Spleen (tissue), 11 donors: ENCODE measurements around the gene IFNL4. TPM values are rescaled to one million over a fixed set of nuclear protein-coding genes. Genes with fewer than 3 reads are reported as not detected.
"Not testable (repeated sequence)": the region's sequence is repeated elsewhere in the genome, so short reads cannot be mapped to it uniquely, and the experiment has no call there.

Source experiments
- DNase-seq: peaks from one replicate; pipeline ENCODE4 v3.0.0-alpha.2; 2020
- H3K27ac ChIP-seq, 8 donors: fragments of 200-600 bp; sonication (generic) in 7 of 8; 1 replicate in 4 of 8; 2 replicates in 4 of 8; pipeline versions ENCODE4 v1.5.0 to v1.8.0; 2016 to 2021; ENCODE audit warnings: inconsistent platforms in 4 of 8, mild to moderate bottlenecking in 4 of 8, moderate library complexity in 1 of 8
- H3K27me3 ChIP-seq, 7 donors: fragments of 200-600 bp; sonication (generic) in 6 of 7; replicated peaks in 1 of 7; 1 replicate in 4 of 7; 2 replicates in 3 of 7; pipeline versions ENCODE4 v1.5.0 to v1.8.0; 2016 to 2021; ENCODE audit warnings: inconsistent platforms in 3 of 7, mild to moderate bottlenecking in 1 of 7
- H3K36me3 ChIP-seq, 6 donors: fragments of 200-600 bp; sonication (generic) in 5 of 6; 1 replicate in 4 of 6; 2 replicates in 2 of 6; pipeline versions ENCODE4 v1.5.0 to v1.8.0; 2016 to 2021; ENCODE audit warnings: inconsistent platforms in 2 of 6
- H3K4me1 ChIP-seq, 6 donors: fragments of 200-600 bp; sonication (generic) in 5 of 6; 1 replicate in 3 of 6; 2 replicates in 3 of 6; pipeline versions ENCODE4 v1.5.0 to v1.8.0; 2016 to 2021; ENCODE audit warnings: inconsistent platforms in 3 of 6
- H3K4me3 ChIP-seq, 8 donors: fragments of 200-600 bp; sonication (generic) in 7 of 8; 1 replicate in 4 of 8; 2 replicates in 4 of 8; pipeline versions ENCODE4 v1.5.0 to v1.8.0; 2016 to 2021; ENCODE audit warnings: inconsistent platforms in 4 of 8, mild to moderate bottlenecking in 4 of 8, moderate library complexity in 2 of 8
- H3K9me3 ChIP-seq, 8 donors: fragments of 200-600 bp; sonication (generic) in 7 of 8; 1 replicate in 4 of 8; 2 replicates in 4 of 8; pipeline versions ENCODE4 v1.5.0 to v1.8.0; 2016 to 2021; ENCODE audit warnings: inconsistent platforms in 4 of 8
- CTCF ChIP-seq, 11 experiments: fragments of 200-600 bp in 7 of 11; fragments of 450-650 bp in 4 of 11; sonication (generic) in 4 of 11; IDR thresholded peaks in 8 of 11; conservative IDR thresholded peaks in 3 of 11; 1 replicate in 7 of 11; 2 replicates in 4 of 11; pipeline versions ENCODE4 v1.4.0 to v1.8.0; 2016 to 2021; ENCODE audit warnings: antibody characterized with exemption in 11 of 11, inconsistent platforms in 4 of 11, mild to moderate bottlenecking in 1 of 11
- POLR2A ChIP-seq, 3 donors: fragments of 450-650 bp; IDR thresholded peaks; one replicate each; pipeline ENCODE4 v1.5.1; 2017; ENCODE audit warnings: antibody characterized with exemption in 3 of 3, mild to moderate bottlenecking in 1 of 3
- POLR2AphosphoS5 ChIP-seq, 3 donors: sonication (generic); formaldehyde crosslinking; IDR thresholded peaks; one replicate each; pipeline ENCODE4 v1.5.1; 2017; ENCODE audit warnings: antibody characterized with exemption in 3 of 3
- WGBS, 5 donors: extraction: QIAGEN DNeasy Blood & Tissue Kit in 3 of 5; methylation state at CpG; one replicate each; pipeline versions ENCODE4 v1.1.5 to v1.1.7; 2013 to 2018; 5-methylcytosine and 5-hydroxymethylcytosine counted together
- intact Hi-C: fragments of 100-400 bp; cut with DNase I; formaldehyde crosslinking; loops from one replicate; pipeline ENCODE4 v1.15.0; 2023; ENCODE audit warnings: low total_unique reads
- polyA plus RNA-seq, 3 donors: library from polyadenylated mRNA; stranded (reverse); fragments of 200-250 nt; gene quantifications; one replicate each; pipeline ENCODE4 v1.2.1, GENCODE V29; 2013
- total RNA-seq, 7 donors: library from RNA; depleted of rRNA in 3 of 7; stranded (reverse); fragments of >200 nt in 3 of 7; fragmentation: NEBNext Ultra II Directional in 4 of 7; extraction: Animal tissue kit (Norgen Biotek cat#: 25700) in 4 of 7; gene quantifications; one replicate each; pipeline versions ENCODE4 v1.1.0 to v1.2.1, GENCODE V29; 2016 to 2021
- donor health status: healthy with polysubstance abuse.
- donor health status: DM: no; HTN: no; CAD: no; lungs with moderate emphysema.
- donor health status: DM: no; HTN: no; CAD: no.
- donor health status: Bipolar disorder and iron deficiency.
- donor health status: healthy.
- donor health status: DM: no; HTN: no; CAD: no.
- donor health status: DM: yes; HTN: yes; CAD: no.

Gene IFNL4
- total and polyA plus RNA-seq, 10 donors = not detected

GRCh38 chr19:39246951-39247669, 1.5 kb downstream of the IFNL4 start:
- peak overlapping the region in 3 of 8 donors; percentile 7 to 39 (median 11) for H3K4me3 ChIP-seq
- intact Hi-C loops = no loop called here
- WGBS, 5 donors = 26 to 42% (median 32%) methylated on average over 10 to 42 of the region's 42 CpGs

GRCh38 chr19:39245166-39245565, 3.5 kb downstream of the IFNL4 start:
- intact Hi-C loops, H3K27ac ChIP-seq, H3K4me3 ChIP-seq, H3K36me3 ChIP-seq, DNase-seq, H3K9me3 ChIP-seq: not testable (repeated sequence)
- H3K27me3 ChIP-seq = peaks cover 0 to 43% (median 23%) of the 10 kb centered on the region in 7 donors
- H3K4me1 ChIP-seq = peaks cover 0 to 16% (median 9%) of the 10 kb centered on the region in 6 donors
- no CpG with 5 or more reads among the region's 1 CpG for WGBS, 5 donors

More at GRCh38 chr19:39246951-39247669, 1.5 kb downstream of the IFNL4 start:
- peak; percentile 75 for DNase-seq
- Histone ChIP-seq H3K27ac (no peak overlapping the region), H3K36me3 (no peaks in the 10 kb centered on the region), H3K9me3 (no peaks in the 10 kb centered on the region), H3K27me3 (peaks cover 0 to 51% (median 23%) of the 10 kb centered on the region in 7 donors), H3K4me1 (peaks cover 0 to 16% (median 9%) of the 10 kb centered on the region in 6 donors)
- no peak for TF ChIP-seq POLR2AphosphoS5 (IDR thresholded peaks at IDR 0.05)
- TF ChIP-seq POLR2A (IDR thresholded peaks at IDR 0.05) = no peak
- TF ChIP-seq CTCF (IDR thresholded peaks at IDR 0.05 in 8 of 11, conservative IDR thresholded peaks at IDR 0.05 in 3 of 11) = no peak

GRCh38 chr19:39244410-39245100, 4.1 kb downstream of the IFNL4 start, which contains the start of gene IFNL3:
Gene IFNL3 (minus strand): TSS chr19:39245006. CDS start chr19:39244967, 39 bp downstream.
- DNase-seq, H3K27ac ChIP-seq, H3K36me3 ChIP-seq, intact Hi-C loops, H3K9me3 ChIP-seq, H3K4me3 ChIP-seq: not testable (repeated sequence)
- 87 to 100% (median 89%) methylated on average over 4 to 11 of the region's 12 CpGs for WGBS, 5 donors
- Histone ChIP-seq H3K27me3 (peaks cover 0 to 36% (median 23%) of the 10 kb centered on the region in 7 donors), H3K4me1 (peaks cover 0 to 16% (median 9%) of the 10 kb centered on the region in 6 donors)

- Histone ChIP-seq H3K27me3 (peaks cover 0 to 28% (median 20%) of the 10 kb centered on the region in 7 donors), H3K4me1 (peaks cover 0 to 16% (median 9%) of the 10 kb centered on the region in 6 donors)
- intact Hi-C loops, H3K9me3 ChIP-seq, H3K36me3 ChIP-seq, DNase-seq, H3K4me3 ChIP-seq, H3K27ac ChIP-seq: not testable (repeated sequence)
- WGBS, 5 donors = 75 to 92% (median 84%) methylated on average over 8 to 13 of the region's 13 CpGs
Measured at GRCh38 chr19:39243741-39244140, 4.9 kb downstream of the IFNL4 start.

- peaks cover 0 to 25% (median 0%) of the 10 kb centered on the region in 7 donors for H3K27me3 ChIP-seq
- no peak overlapping the region for H3K27ac ChIP-seq
- H3K36me3 ChIP-seq = no peaks in the 10 kb centered on the region
- DNase-seq = no peak
- no peak overlapping the region for H3K4me3 ChIP-seq
- peaks cover 0 to 14% (median 11%) of the 10 kb centered on the region in 6 donors for H3K4me1 ChIP-seq
- no peaks in the 10 kb centered on the region for H3K9me3 ChIP-seq
- WGBS, 5 donors = 83 to 93% (median 88%) methylated on average over 7 of the region's 7 CpGs
- TF ChIP-seq POLR2A (IDR thresholded peaks at IDR 0.05) (no peak), CTCF (IDR thresholded peaks at IDR 0.05 in 8 of 11, conservative IDR thresholded peaks at IDR 0.05 in 3 of 11) (no peak)
- intact Hi-C loops = no loop called here
Measured at GRCh38 chr19:39240421-39240820, 8.2 kb downstream of the IFNL4 start.
